Common myeloid progenitor, CD34-positive (primary cell): ENCODE measurements around the gene KCNK1.

Source experiments
- CTCF ChIA-PET: fragments of 350-600 bp; sonication (Branson Sonifier 250); formaldehyde crosslinking; loops from one replicate; lab custom pipeline; 2021; ENCODE audit warnings: antibody characterized with exemption; lab: Charles Lee
- POLR2A ChIA-PET: fragments of 350-600 bp; sonication (Branson Sonifier 250); formaldehyde crosslinking; loops from one replicate; lab custom pipeline; 2021; ENCODE audit warnings: antibody characterized with exemption; lab: Charles Lee
- DNase-seq, 3 donors: peaks; one replicate each; pipeline versions ENCODE4 v3.0.0 to v3.0.0-alpha.2; 2013
- H3K27ac ChIP-seq, 2 experiments: 1 replicate in 1 of 2; 2 replicates in 1 of 2; pipeline ENCODE4 v1.7.0; 2013; ENCODE audit warnings: inconsistent platforms in 2 of 2, low read length in 2 of 2, mild to moderate bottlenecking in 2 of 2, low read depth in 1 of 2, moderate library complexity in 1 of 2; ENCODE audit not compliant: severe bottlenecking in 2 of 2, insufficient read depth in 1 of 2, poor library complexity in 1 of 2
- H3K27me3 ChIP-seq, 5 experiments: replicated peaks in 2 of 5; 1 replicate in 3 of 5; 2 replicates in 2 of 5; pipeline versions ENCODE4 v1.6.1 to v1.7.0; 2013; ENCODE audit warnings: low read length in 4 of 5, mild to moderate bottlenecking in 2 of 5, moderate library complexity in 2 of 5, inconsistent platforms in 1 of 5; ENCODE audit not compliant: insufficient read depth in 5 of 5, control insufficient read depth in 4 of 5
- H3K36me3 ChIP-seq, 4 experiments: 1 replicate in 2 of 4; 2 replicates in 2 of 4; pipeline versions ENCODE4 v1.6.1 to v1.7.0; 2013; ENCODE audit warnings: low read length in 3 of 4, control low read depth in 1 of 4, mild to moderate bottlenecking in 1 of 4; ENCODE audit not compliant: control insufficient read depth in 4 of 4, insufficient read depth in 4 of 4
- H3K4me1 ChIP-seq, 4 experiments: 1 replicate in 3 of 4; 2 replicates in 1 of 4; pipeline versions ENCODE4 v1.6.1 to v1.7.1; 2013; ENCODE audit warnings: low read length in 3 of 4, mild to moderate bottlenecking in 3 of 4, control low read depth in 1 of 4, inconsistent platforms in 1 of 4, moderate library complexity in 1 of 4; ENCODE audit not compliant: control insufficient read depth in 4 of 4, insufficient read depth in 4 of 4; ENCODE audit errors: control extremely low read depth in 1 of 4
- H3K4me3 ChIP-seq, 7 experiments: 1 replicate in 4 of 7; 2 replicates in 3 of 7; pipeline versions ENCODE4 v1.5.1 to v1.7.0; 2013; ENCODE audit warnings: mild to moderate bottlenecking in 7 of 7, low read length in 6 of 7, moderate library complexity in 6 of 7, inconsistent platforms in 2 of 7, low read depth in 2 of 7, control low read depth in 1 of 7; ENCODE audit not compliant: insufficient read depth in 4 of 7, control insufficient read depth in 1 of 7; ENCODE audit errors: extremely low read depth in 1 of 7
- H3K9me3 ChIP-seq, 5 experiments: 1 replicate in 4 of 5; 2 replicates in 1 of 5; pipeline versions ENCODE4 v1.6.1 to v1.7.1; 2013; ENCODE audit warnings: low read length in 4 of 5, mild to moderate bottlenecking in 2 of 5, inconsistent platforms in 1 of 5, low read depth in 1 of 5, moderate library complexity in 1 of 5; ENCODE audit not compliant: control insufficient read depth in 4 of 5, insufficient read depth in 2 of 5; ENCODE audit errors: control extremely low read depth in 1 of 5
- WGBS: methylation state at CpG from one replicate; pipeline ENCODE4 v1.1.5; 2013; ENCODE audit not compliant: insufficient coverage; 5-methylcytosine and 5-hydroxymethylcytosine counted together

Gene KCNK1

DNA sequence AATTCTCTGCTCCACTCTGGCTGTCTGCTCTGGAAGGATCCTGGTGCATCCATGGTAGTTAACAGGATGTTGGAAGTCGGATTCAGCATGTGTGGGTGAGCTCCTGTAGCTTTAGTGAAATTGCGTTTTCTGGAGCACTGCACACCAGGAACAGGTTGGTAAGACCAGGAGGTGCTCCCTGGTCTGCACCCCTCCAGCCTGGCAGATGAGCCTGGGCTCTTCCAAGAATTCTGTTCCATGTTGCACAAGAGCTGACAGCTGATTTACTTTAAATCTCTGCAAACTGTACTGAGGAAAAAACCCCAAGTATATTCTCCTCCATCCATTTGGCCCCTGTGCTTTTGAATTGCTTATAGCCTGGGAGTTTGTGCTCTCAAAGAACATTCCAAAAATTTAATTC, 33.7 kb downstream of the KCNK1 start:
- ChIA-PET CTCF (no interaction called here), POLR2A (no interaction called here)
- WGBS: 100% methylated on average over 1 of the region's 2 CpGs

DNA sequence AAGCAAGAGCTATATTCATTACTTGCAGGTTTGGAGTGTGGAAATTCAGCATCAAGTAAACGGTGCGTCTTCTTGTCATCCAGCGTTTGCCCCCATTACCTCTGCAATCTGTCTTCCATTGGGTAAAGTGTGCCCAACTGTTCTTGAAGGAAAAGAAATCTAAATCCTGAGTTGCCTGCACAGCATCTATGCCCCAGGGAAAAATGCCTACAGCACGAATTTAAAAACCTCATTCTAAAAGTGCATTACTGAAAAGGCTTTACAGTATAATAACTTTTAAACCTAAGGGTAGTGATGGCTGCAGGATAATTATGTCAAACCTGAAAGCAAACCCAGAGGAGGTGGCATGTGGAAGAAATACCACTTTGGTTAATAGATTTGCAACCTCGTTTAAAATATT, 37.2 kb downstream of the KCNK1 start:
- H3K9me3 ChIP-seq: no peaks in the 10 kb centered on the region
- no peaks in the 10 kb centered on the region for H3K36me3 ChIP-seq
- no peak overlapping the region for H3K27ac ChIP-seq
- ChIA-PET CTCF (no interaction called here), POLR2A (no interaction called here)
- peaks cover 0 to 4% (median 1%) of the 10 kb centered on the region in 5 experiments for H3K27me3 ChIP-seq
- H3K4me3 ChIP-seq: no peak overlapping the region
- 100% methylated on average over 3 of the region's 5 CpGs for whole genome bisulfite sequencing
- DNase-seq: no peak
- no peaks in the 10 kb centered on the region for H3K4me1 ChIP-seq

More for the DNA sequence above, 33.7 kb downstream of the KCNK1 start:
- Histone ChIP-seq H3K27me3 (peaks cover 0 to 4% (median 1%) of the 10 kb centered on the region in 5 experiments), H3K27ac (no peak overlapping the region), H3K36me3 (no peaks in the 10 kb centered on the region), H3K9me3 (no peaks in the 10 kb centered on the region), H3K4me3 (no peak overlapping the region), H3K4me1 (no peaks in the 10 kb centered on the region)
- DNase-seq: no peak

DNA sequence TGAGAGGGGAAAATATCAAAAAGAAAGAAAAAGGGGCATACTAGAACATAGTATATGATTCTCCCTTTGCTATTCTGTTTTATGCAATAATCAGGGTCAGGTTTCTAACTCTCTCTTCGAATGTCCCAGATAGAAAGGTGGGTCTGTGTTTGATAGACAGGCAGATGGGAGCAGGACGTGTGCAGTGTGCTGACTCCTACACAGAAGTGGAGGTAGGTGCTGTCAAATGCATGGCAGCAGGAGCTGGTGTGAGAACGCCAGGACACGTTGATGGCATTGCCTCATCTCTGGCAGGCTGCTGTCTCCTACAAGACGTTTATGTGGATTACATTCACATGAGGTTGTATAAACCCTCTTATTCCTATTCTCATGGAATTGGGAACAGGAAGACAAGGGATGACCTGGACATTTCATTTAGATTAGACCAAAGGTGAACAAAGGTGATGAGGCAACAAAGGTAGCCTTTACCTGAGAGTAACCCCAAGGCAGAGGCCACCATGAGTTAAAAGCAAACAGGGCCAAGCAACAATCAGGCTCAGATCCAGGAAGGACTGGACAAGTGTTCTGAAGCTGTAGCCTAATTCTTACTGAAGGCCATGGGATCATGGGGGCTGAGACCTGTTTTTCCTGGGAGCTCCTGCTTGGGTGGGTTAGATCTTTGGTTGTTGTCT, 37.8 kb downstream of the KCNK1 start:
- H3K4me3 ChIP-seq: no peak overlapping the region
- H3K27me3 ChIP-seq: peaks cover 0 to 4% (median 1%) of the 10 kb centered on the region in 5 experiments
- H3K36me3 ChIP-seq: no peaks in the 10 kb centered on the region
- 91% methylated on average over 5 of the region's 5 CpGs for WGBS
- no peaks in the 10 kb centered on the region for H3K4me1 ChIP-seq
- CTCF ChIA-PET: no interaction called here
- no peak for DNase-seq
- H3K9me3 ChIP-seq: no peaks in the 10 kb centered on the region
- H3K27ac ChIP-seq: no peak overlapping the region
- POLR2A ChIA-PET: no interaction called here

DNA sequence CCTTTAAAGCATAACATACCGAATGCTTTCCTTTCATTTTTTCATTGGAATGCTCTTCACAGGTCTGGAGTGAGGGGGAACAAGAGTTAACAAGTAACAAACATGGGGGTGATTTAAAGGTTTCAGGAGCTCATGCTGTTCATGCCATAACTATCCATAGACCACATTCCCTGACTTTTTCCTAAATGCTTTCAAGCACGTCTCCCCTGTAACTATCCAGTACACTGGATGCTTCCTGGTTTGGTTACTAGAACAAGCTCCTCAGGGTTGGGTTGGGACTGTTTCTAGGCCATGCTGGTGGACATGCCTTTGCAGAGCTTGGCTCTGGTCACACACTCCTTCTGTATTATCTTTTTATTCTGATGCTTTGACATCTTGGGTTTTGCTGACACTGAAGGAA, 38.6 kb downstream of the KCNK1 start:
- Histone ChIP-seq H3K27me3 (peaks cover 0 to 4% (median 1%) of the 10 kb centered on the region in 5 experiments), H3K27ac (no peak overlapping the region), H3K36me3 (no peaks in the 10 kb centered on the region), H3K4me3 (no peak overlapping the region), H3K4me1 (no peaks in the 10 kb centered on the region), H3K9me3 (no peaks in the 10 kb centered on the region)
- WGBS: 86% methylated on average over 1 of the region's 2 CpGs
- ChIA-PET POLR2A (no interaction called here), CTCF (no interaction called here)
- no peak for DNase-seq

DNA sequence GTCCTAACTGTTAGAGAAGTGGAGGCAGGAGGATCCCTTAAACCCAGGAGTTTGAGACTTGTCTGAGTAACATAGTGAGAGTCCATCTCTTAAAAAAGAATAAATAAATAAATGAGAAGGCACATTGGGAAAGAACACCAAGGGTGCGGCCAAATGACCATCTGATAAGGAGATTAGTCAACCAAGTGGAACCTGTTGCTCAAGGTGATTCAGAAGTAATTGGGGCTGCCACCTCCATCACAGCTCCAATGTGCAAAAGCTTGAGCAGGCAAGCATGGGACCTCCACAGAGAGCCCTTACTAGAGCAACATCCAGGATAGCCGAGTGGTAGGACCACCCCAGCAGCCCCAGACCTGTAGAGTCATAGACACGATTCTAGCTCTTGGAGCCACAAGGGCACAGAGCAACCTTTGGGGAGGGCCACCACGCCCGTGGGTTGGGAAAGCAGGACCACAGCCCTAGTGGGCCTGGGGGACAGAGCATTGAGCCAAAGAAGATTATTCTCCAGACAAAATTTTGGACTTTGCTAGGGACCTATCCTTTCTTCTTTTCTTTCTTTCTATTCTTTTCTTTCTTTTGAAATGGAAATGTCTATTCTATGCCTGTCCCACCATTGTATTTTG, 40.9 kb downstream of the KCNK1 start:
- POLR2A ChIA-PET: no interaction called here
- WGBS: 98% methylated on average over 5 of the region's 5 CpGs
- Histone ChIP-seq H3K27ac (no peak overlapping the region), H3K9me3 (no peaks in the 10 kb centered on the region), H3K4me3 (no peak overlapping the region), H3K4me1 (no peaks in the 10 kb centered on the region), H3K27me3 (peaks cover 0 to 4% (median 1%) of the 10 kb centered on the region in 5 experiments), H3K36me3 (no peaks in the 10 kb centered on the region)
- CTCF ChIA-PET: no interaction called here
- DNase-seq: no peak

DNA sequence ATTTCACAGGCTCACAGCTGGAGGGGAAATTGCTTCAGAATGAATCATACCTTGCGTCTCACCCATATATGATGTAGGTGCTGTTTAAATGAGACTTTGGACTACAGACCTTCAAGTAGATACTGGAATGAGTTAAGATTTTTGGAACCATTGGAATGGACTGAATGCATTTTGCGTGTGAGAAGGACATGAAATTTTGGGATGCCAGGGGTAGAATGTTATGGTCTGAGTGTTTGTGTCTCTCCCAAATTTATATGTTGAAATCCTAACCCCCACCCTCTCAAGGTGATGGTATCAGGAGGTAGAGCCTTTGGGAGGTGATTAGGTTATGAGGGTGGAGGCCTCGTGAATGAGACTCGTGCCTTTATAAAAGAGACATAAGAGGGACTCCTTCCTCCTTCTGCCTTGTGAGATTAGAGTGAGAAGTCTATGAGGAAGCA, 41.4 kb downstream of the KCNK1 start:
- no peak overlapping the region for H3K4me3 ChIP-seq
- H3K9me3 ChIP-seq: no peaks in the 10 kb centered on the region
- POLR2A ChIA-PET: no interaction called here
- no peak for DNase-seq
- WGBS: 92% methylated on average over 2 of the region's 4 CpGs
- CTCF ChIA-PET: no interaction called here
- H3K27ac ChIP-seq: no peak overlapping the region
- no peaks in the 10 kb centered on the region for H3K4me1 ChIP-seq
- peaks cover 0 to 4% (median 1%) of the 10 kb centered on the region in 5 experiments for H3K27me3 ChIP-seq
- no peaks in the 10 kb centered on the region for H3K36me3 ChIP-seq

DNA sequence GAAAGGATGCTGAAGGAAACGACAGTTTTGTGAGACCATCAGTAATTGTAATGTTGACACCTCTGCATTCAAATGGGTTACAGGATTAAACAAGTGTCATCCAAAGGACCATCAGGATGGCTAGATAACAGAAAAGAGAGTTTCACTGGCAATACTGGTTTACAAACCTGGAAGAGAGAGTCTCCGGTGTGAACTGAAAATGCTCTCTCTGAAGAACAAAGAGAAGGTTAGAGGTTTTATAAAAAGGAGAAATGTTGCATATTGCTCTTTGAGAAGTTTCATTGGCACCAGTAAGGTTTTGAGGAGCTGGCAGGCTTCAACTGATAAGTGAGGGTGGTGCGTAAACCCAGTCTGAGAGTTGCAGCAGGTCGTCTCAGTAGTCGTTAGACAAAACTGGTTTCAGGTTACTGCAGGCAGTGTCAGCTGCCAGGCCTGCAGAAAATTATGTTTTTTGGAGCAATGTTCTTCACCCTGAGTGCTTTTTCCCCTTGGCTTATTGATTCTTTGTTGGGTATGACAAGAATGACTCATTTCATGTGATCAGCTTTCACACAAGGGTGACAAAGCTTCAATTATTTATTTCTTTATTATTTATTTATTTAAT, 42.2 kb downstream of the KCNK1 start:
- POLR2A ChIA-PET: no interaction called here
- WGBS: 54% methylated on average over 5 of the region's 5 CpGs
- DNase-seq: no peak
- no peak overlapping the region for H3K27ac ChIP-seq
- H3K4me3 ChIP-seq: no peak overlapping the region
- H3K4me1 ChIP-seq: no peaks in the 10 kb centered on the region
- no peaks in the 10 kb centered on the region for H3K9me3 ChIP-seq
- no peaks in the 10 kb centered on the region for H3K36me3 ChIP-seq
- CTCF ChIA-PET: no interaction called here
- H3K27me3 ChIP-seq: peaks cover 0 to 4% (median 1%) of the 10 kb centered on the region in 5 experiments
